ENCODE results near the gene ZNF223.
A peak's percentile ranks its signal among the peaks of the same experiment; 100 is the strongest.

GRCh38 chr19:44055870-44056269, 4.0 kb downstream of the ZNF223 start:
- TF ChIP-seq CTCF (IDR thresholded peaks at IDR 0.05 in 2 of 3, conservative IDR thresholded peaks at IDR 0.05 in 1 of 3; ENCODE audit: insufficient read depth in 2 of 3, low read depth in 1 of 3, low read length in 3 of 3) = 0 out of 6 replicates have a peak, but pooled peaks have one; percentile 5 to 22 (median 10)
- TF ChIP-seq ZFX (CRISPR knock-in tag; IDR thresholded peaks at IDR 0.05) = no peak
- no peak for TF ChIP-seq MECOM (CRISPR knock-in tag; IDR thresholded peaks at IDR 0.05)
- TF ChIP-seq RBM22 (IDR thresholded peaks at IDR 0.05; ENCODE audit: low read depth, low read length, poor library complexity, severe bottlenecking) = no peak
- TF ChIP-seq POLR2A (conservative IDR thresholded peaks at IDR 0.05) = no peak
